Mucosa of rectum (tissue), 2 donors: ENCODE results near the gene MC3R.

Source experiments
- H3K27ac ChIP-seq, 2 donors: one replicate each; pipeline ENCODE4 v1.7.0; 2013; ENCODE audit warnings: inconsistent platforms in 2 of 2, low read depth in 2 of 2, low read length in 2 of 2
- H3K27me3 ChIP-seq, 2 donors: one replicate each; pipeline ENCODE4 v1.7.0; 2013; ENCODE audit warnings: low read length in 2 of 2; ENCODE audit not compliant: control insufficient read depth in 2 of 2, insufficient read depth in 2 of 2
- H3K36me3 ChIP-seq, 2 donors: one replicate each; pipeline ENCODE4 v1.7.0; 2013; ENCODE audit warnings: low read length in 2 of 2; ENCODE audit not compliant: control insufficient read depth in 2 of 2, insufficient read depth in 2 of 2
- H3K4me1 ChIP-seq, 2 donors: one replicate each; pipeline ENCODE4 v1.7.0; 2013; ENCODE audit warnings: low read length in 2 of 2, mild to moderate bottlenecking in 1 of 2; ENCODE audit not compliant: control insufficient read depth in 2 of 2, insufficient read depth in 2 of 2
- H3K4me3 ChIP-seq, 2 donors: one replicate each; pipeline ENCODE4 v1.7.0; 2013; ENCODE audit warnings: low read length in 2 of 2
- H3K9ac ChIP-seq, 2 donors: one replicate each; pipeline ENCODE4 v1.7.0; 2013; ENCODE audit warnings: low read length in 2 of 2, low read depth in 1 of 2, mild to moderate bottlenecking in 1 of 2
- H3K9me3 ChIP-seq, 2 donors: one replicate each; pipeline ENCODE4 v1.7.0; 2013; ENCODE audit warnings: low read length in 2 of 2; ENCODE audit not compliant: control insufficient read depth in 2 of 2
- donor health status: healthy.
- donor health status: Normal muscosa, but diverticular disease.

Gene MC3R

GRCh38 chr20:56289652-56290051 is 41.1 kb downstream of the MC3R start:
- Histone ChIP-seq H3K27me3 (no peaks in the 10 kb centered on the region), H3K9ac (no peak overlapping the region), H3K4me3 (no peak overlapping the region), H3K36me3 (no peaks in the 10 kb centered on the region), H3K9me3 (no peaks in the 10 kb centered on the region), H3K4me1 (no peaks in the 10 kb centered on the region), H3K27ac (no peak overlapping the region)

- no peak overlapping the region for H3K27ac ChIP-seq
- no peak overlapping the region for H3K9ac ChIP-seq
- H3K27me3 ChIP-seq: no peaks in the 10 kb centered on the region
- H3K36me3 ChIP-seq: no peaks in the 10 kb centered on the region
- no peak overlapping the region for H3K4me3 ChIP-seq
- no peaks in the 10 kb centered on the region for H3K4me1 ChIP-seq
- no peaks in the 10 kb centered on the region for H3K9me3 ChIP-seq
Observed at GRCh38 chr20:56299362-56299761, 50.8 kb downstream of the MC3R start.
